ENCODE data around the gene CDH2. TPM values are rescaled to one million over a fixed set of nuclear protein-coding genes. Genes with fewer than 3 reads are reported as not detected.

Gene CDH2
- total RNA-seq, 1 experiment from 2014 or later = 36.2 TPM

DNA sequence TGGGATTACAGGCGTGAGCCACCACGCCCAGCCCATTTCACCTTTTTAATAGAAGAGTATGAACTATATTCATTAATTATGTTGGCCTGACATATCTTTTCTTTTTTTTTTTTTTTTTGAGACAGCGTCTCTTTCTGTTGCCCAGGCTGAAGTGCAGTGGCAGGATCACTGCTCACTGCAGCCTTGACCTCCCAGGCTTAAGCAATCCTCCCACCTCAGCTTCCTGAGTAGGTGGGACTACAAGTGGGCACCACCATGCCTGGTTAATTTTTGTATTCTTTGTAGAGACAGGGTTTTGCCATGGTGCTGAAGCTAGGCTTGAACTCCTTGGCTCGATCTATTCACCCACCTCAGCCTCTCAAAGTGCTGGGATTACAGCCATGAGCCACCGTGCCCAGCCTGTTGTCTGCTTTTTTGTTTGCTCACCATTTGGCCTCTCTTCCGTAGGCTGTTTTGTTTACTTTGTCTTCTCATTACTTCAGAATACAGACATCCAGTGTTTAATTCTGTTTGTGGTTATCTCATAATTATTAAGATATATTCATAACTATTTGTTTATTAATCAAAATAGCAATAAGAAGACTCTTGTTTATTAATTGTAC is 16.3 kb upstream of the CDH2 start:
- no peaks in the 10 kb centered on the region for H3K4me1 ChIP-seq (ENCODE audit: insufficient read depth, low read length)
- H3K79me1 ChIP-seq (ENCODE audit: insufficient read depth, low read depth, low read length, poor library complexity, severe bottlenecking) = no peaks in the 10 kb centered on the region
- H3K27ac Mint-ChIP-seq = no peak overlapping the region
- H3K23me2 ChIP-seq (ENCODE audit: insufficient read length, low read depth, low read length, poor library complexity, severe bottlenecking) = no peaks in the 10 kb centered on the region
- TF ChIP-seq, protein P1, sequence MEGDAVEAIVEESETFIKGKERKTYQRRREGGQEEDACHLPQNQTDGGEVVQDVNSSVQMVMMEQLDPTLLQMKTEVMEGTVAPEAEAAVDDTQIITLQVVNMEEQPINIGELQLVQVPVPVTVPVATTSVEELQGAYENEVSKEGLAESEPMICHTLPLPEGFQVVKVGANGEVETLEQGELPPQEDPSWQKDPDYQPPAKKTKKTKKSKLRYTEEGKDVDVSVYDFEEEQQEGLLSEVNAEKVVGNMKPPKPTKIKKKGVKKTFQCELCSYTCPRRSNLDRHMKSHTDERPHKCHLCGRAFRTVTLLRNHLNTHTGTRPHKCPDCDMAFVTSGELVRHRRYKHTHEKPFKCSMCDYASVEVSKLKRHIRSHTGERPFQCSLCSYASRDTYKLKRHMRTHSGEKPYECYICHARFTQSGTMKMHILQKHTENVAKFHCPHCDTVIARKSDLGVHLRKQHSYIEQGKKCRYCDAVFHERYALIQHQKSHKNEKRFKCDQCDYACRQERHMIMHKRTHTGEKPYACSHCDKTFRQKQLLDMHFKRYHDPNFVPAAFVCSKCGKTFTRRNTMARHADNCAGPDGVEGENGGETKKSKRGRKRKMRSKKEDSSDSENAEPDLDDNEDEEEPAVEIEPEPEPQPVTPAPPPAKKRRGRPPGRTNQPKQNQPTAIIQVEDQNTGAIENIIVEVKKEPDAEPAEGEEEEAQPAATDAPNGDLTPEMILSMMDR (conservative IDR thresholded peaks at IDR 0.05) = no peak
- no peaks in the 10 kb centered on the region for H3K27me3 ChIP-seq (ENCODE audit: insufficient read depth, low read length)
- H2BK5ac ChIP-seq (ENCODE audit: insufficient read length, low read length) = no peak overlapping the region
- H4K8ac ChIP-seq (replicated peaks; ENCODE audit: insufficient read length, low read depth, low read length) = no peak overlapping the region
- no peak overlapping the region for H3K4me2 ChIP-seq (ENCODE audit: insufficient read depth, insufficient read length, low read length)
- no peak overlapping the region for H2BK12ac ChIP-seq (ENCODE audit: insufficient read length, low read depth, low read length)
- H2BK20ac ChIP-seq (ENCODE audit: low read depth, low read length, poor library complexity, severe bottlenecking) = no peak overlapping the region
- no peaks in the 10 kb centered on the region for H3K79me2 ChIP-seq (ENCODE audit: insufficient read depth, low read length)
- no peak overlapping the region for H2BK15ac ChIP-seq (ENCODE audit: low read depth, low read length)
- no peak overlapping the region for H2BK120ac ChIP-seq (ENCODE audit: low read depth, low read length, poor library complexity, severe bottlenecking)
- no peak overlapping the region for H3K4ac ChIP-seq (ENCODE audit: low read depth, low read length)
- H3K27ac ChIP-seq (ENCODE audit: insufficient read length, low read depth, low read length) = no peak overlapping the region
- no peaks in the 10 kb centered on the region for H3K9me3 ChIP-seq (ENCODE audit: control insufficient read depth, low read depth, low read length)
- H3K4me3 Mint-ChIP-seq = no peak overlapping the region
- H3K27me3 Mint-ChIP-seq (ENCODE audit: low read depth) = no peaks in the 10 kb centered on the region
- no peak overlapping the region for H4K91ac ChIP-seq (ENCODE audit: insufficient read length, low read depth, low read length)
- peaks cover 0 to 5% (median 2%) of the 10 kb centered on the region in 3 experiments; a peak in 4 of 7 replicates for H3K36me3 Mint-ChIP-seq (ENCODE audit: insufficient read depth in 1 of 3, low read depth in 3 of 3)
- no CpG with 5 or more reads among the region's 6 CpGs for WGBS (ENCODE audit: extremely low coverage, insufficient read length, low lambda C conversion rate)
- H3K14ac ChIP-seq (ENCODE audit: insufficient read depth, low read length) = no peak overlapping the region
- H3K56ac ChIP-seq (ENCODE audit: insufficient read length, low read depth, low read length) = no peak overlapping the region
- H2AK5ac ChIP-seq (ENCODE audit: insufficient read length, low read length) = no peak overlapping the region
- no peak overlapping the region for H3K18ac ChIP-seq (ENCODE audit: insufficient read length, low read depth, low read length)
- H2AFZ ChIP-seq (ENCODE audit: low read length) = no peak overlapping the region
- no peak overlapping the region for H3K23ac ChIP-seq (ENCODE audit: insufficient read length, low read depth, low read length)
- H4K20me1 ChIP-seq (ENCODE audit: control insufficient read depth, insufficient read depth, insufficient read length) = no peaks in the 10 kb centered on the region
- H3K9ac ChIP-seq (ENCODE audit: extremely low read depth, insufficient read length, low read length) = no peak overlapping the region
- H3K9me3 Mint-ChIP-seq = peaks cover 3% of the 10 kb centered on the region in 2 experiments; a peak in 3 of 5 replicates
- DNase-seq = no peak
- peaks cover 5 to 8% of the 10 kb centered on the region in 2 experiments; a peak in 3 of 4 replicates for H3K4me1 Mint-ChIP-seq
- no peak overlapping the region for H3T11ph ChIP-seq (ENCODE audit: low read length)
- H4K5ac ChIP-seq (ENCODE audit: insufficient read length, low read depth, low read length) = no peak overlapping the region
